ENCODE measurements around the gene TMEM270. TPM values are rescaled to one million over a fixed set of nuclear protein-coding genes. Genes with fewer than 3 reads are reported as not detected.
"Not testable (repeated sequence)": the region's sequence is repeated elsewhere in the genome, so short reads cannot be mapped to it uniquely, and the experiment has no call there.

Gene TMEM270
- total RNA-seq, 1 experiment from 2014 or later: not detected

DNA sequence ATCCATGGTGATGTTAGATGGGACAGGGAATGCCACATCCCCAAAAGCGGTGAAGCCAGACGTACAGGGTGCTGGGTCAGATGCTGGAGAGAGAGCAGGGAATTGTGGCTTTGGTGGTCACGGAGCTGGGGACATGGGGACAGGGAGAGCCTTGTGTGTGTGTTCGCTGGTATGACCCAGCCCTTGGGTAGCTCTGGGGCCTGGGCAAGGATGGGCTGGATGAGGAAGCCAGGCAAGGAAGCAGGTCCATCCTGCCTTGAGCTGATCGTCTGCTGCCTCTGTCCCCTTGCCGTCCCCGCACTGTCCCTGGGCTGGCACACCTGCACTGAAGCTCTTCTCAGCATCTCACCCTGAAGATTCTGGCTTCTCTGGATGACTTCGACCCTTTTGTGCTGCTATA is 45.5 kb upstream of the TMEM270 start:
- no peaks in the 10 kb centered on the region for H3K36me3 Mint-ChIP-seq (ENCODE audit: insufficient read depth, unreplicated experiment)
- CTCF ChIA-PET: no interaction called here
- peak in 1 of 2 experiments; percentile 30 for DNase-seq
- Histone ChIP-seq H3K9me3 (peaks cover 15% of the 10 kb centered on the region), H3K4me1 (no peaks in the 10 kb centered on the region), H3K36me3 (ENCODE audit: control insufficient read depth, insufficient read depth, low read length) (no peaks in the 10 kb centered on the region), H3K4me3 (ENCODE audit: low read depth, low read length) (no peak overlapping the region), H3K27me3 (replicated peaks; ENCODE audit: control insufficient read depth, insufficient read depth, low read length) (no peaks in the 10 kb centered on the region)
- intact Hi-C loops (cut with micrococcal nuclease; ENCODE audit: unreplicated experiment): no loop called here
- H3K4me3 Mint-ChIP-seq (ENCODE audit: unreplicated experiment): no peak overlapping the region
- BruUV-seq (replicated peaks): no TSS peak
- POLR2A ChIA-PET: no interaction called here
- TF ChIP-seq, protein P1, sequence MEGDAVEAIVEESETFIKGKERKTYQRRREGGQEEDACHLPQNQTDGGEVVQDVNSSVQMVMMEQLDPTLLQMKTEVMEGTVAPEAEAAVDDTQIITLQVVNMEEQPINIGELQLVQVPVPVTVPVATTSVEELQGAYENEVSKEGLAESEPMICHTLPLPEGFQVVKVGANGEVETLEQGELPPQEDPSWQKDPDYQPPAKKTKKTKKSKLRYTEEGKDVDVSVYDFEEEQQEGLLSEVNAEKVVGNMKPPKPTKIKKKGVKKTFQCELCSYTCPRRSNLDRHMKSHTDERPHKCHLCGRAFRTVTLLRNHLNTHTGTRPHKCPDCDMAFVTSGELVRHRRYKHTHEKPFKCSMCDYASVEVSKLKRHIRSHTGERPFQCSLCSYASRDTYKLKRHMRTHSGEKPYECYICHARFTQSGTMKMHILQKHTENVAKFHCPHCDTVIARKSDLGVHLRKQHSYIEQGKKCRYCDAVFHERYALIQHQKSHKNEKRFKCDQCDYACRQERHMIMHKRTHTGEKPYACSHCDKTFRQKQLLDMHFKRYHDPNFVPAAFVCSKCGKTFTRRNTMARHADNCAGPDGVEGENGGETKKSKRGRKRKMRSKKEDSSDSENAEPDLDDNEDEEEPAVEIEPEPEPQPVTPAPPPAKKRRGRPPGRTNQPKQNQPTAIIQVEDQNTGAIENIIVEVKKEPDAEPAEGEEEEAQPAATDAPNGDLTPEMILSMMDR (IDR thresholded peaks at IDR 0.05; ENCODE audit: insufficient read depth in 1 of 2, low read depth in 1 of 2, low read length in 1 of 2, severe bottlenecking in 1 of 2, unreplicated experiment in 1 of 2): no peak
- H3K9me3 Mint-ChIP-seq (ENCODE audit: unreplicated experiment): no peaks in the 10 kb centered on the region
- H3K27ac Mint-ChIP-seq (ENCODE audit: unreplicated experiment): no peak overlapping the region
- H3K4me1 Mint-ChIP-seq (ENCODE audit: low read depth, unreplicated experiment): no peaks in the 10 kb centered on the region
- H3K27me3 Mint-ChIP-seq (ENCODE audit: insufficient read depth, unreplicated experiment): no peaks in the 10 kb centered on the region

DNA sequence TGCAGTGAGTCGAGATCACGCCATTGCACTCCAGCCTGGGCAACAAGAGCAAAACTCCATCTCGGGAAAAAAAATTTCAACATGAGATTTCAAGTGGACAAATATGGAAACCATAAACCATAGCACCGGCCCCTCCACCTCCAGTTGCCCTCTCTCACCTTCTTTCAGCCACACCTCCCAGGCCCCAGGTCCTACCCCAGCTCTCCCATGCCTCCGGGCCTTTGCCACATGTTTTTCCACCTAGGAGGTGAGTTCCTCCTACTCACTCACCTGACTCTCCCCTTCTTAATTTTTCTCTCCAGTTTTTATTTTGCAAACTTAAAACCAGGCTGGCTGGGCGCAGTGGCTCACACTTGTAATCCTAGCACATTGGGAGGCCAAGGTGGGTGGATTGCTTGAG is 43.8 kb upstream of the TMEM270 start:
- CTCF ChIA-PET: no interaction called here
- peak in 1 of 2 experiments; percentile 23 for DNase-seq
- no peak overlapping the region for H3K4me3 Mint-ChIP-seq (ENCODE audit: unreplicated experiment)
- Histone ChIP-seq H3K9me3 (peaks cover 10% of the 10 kb centered on the region), H3K4me1 (peaks cover 7% of the 10 kb centered on the region; the same call in 1 of the 2 replicates), H3K36me3 (ENCODE audit: control insufficient read depth, insufficient read depth, low read length) (no peaks in the 10 kb centered on the region), H3K27me3 (replicated peaks; ENCODE audit: control insufficient read depth, insufficient read depth, low read length) (no peaks in the 10 kb centered on the region), H3K4me3 (ENCODE audit: low read depth, low read length) (no peak overlapping the region)
- TF ChIP-seq, protein P1 (IDR thresholded peaks at IDR 0.05; ENCODE audit: insufficient read depth in 1 of 2, low read depth in 1 of 2, low read length in 1 of 2, severe bottlenecking in 1 of 2, unreplicated experiment in 1 of 2): no peak
- no peaks in the 10 kb centered on the region for H3K9me3 Mint-ChIP-seq (ENCODE audit: unreplicated experiment)
- H3K27ac Mint-ChIP-seq (ENCODE audit: unreplicated experiment): no peak overlapping the region
- intact Hi-C loops (cut with micrococcal nuclease; ENCODE audit: unreplicated experiment): no loop called here
- BruUV-seq (replicated peaks): no TSS peak
- POLR2A ChIA-PET: no interaction called here
- no peaks in the 10 kb centered on the region for H3K36me3 Mint-ChIP-seq (ENCODE audit: insufficient read depth, unreplicated experiment)
- peaks cover 8% of the 10 kb centered on the region for H3K4me1 Mint-ChIP-seq (ENCODE audit: low read depth, unreplicated experiment)
- no peaks in the 10 kb centered on the region for H3K27me3 Mint-ChIP-seq (ENCODE audit: insufficient read depth, unreplicated experiment)

DNA sequence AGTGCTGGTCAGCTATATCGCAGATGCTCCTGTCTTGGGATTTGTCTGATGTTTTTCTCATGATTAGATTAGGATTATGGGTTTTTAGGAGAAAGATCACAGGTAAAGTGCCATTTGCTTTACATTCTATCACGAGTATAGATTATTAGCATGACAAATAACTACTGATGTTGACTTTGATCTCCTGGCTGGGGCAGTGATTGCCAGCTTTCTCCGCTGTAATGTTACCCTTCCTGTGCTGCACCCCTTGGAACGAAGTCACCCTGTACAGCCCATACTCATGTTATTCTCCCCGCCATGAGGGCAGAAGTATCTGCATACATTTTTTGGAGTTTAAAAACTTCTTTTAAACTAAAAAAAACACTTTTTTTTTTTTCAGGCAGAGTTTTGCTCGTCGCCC is 40.9 kb upstream of the TMEM270 start:
- H3K36me3 ChIP-seq (ENCODE audit: control insufficient read depth, insufficient read depth, low read length): no peaks in the 10 kb centered on the region
- BruUV-seq (replicated peaks): no TSS peak
- Mint-ChIP-seq H3K36me3 (ENCODE audit: insufficient read depth, unreplicated experiment) (no peaks in the 10 kb centered on the region), H3K4me1 (ENCODE audit: low read depth, unreplicated experiment) (peaks cover 23% of the 10 kb centered on the region), H3K9me3 (ENCODE audit: unreplicated experiment) (no peaks in the 10 kb centered on the region), H3K27me3 (ENCODE audit: insufficient read depth, unreplicated experiment) (no peaks in the 10 kb centered on the region), H3K27ac (ENCODE audit: unreplicated experiment) (no peak overlapping the region), H3K4me3 (ENCODE audit: unreplicated experiment) (no peak overlapping the region)
- H3K4me1 ChIP-seq: peaks cover 20% of the 10 kb centered on the region
- POLR2A ChIA-PET: interaction anchor here (0.6 to 0.7 kb wide), 2 partner anchors 9 to 12 kb away, joined by 3 read pairs; no protein-coding TSS in a partner anchor
- TF ChIP-seq, protein P1 (IDR thresholded peaks at IDR 0.05; ENCODE audit: insufficient read depth in 1 of 2, low read depth in 1 of 2, low read length in 1 of 2, severe bottlenecking in 1 of 2, unreplicated experiment in 1 of 2): no peak
- CTCF ChIA-PET: no interaction called here
- H3K9me3 ChIP-seq: no peaks in the 10 kb centered on the region
- H3K27me3 ChIP-seq (replicated peaks; ENCODE audit: control insufficient read depth, insufficient read depth, low read length): no peaks in the 10 kb centered on the region
- intact Hi-C loops (cut with micrococcal nuclease; ENCODE audit: unreplicated experiment): no loop called here
- no peak overlapping the region for H3K4me3 ChIP-seq (ENCODE audit: low read depth, low read length)
- DNase-seq: no peak

DNA sequence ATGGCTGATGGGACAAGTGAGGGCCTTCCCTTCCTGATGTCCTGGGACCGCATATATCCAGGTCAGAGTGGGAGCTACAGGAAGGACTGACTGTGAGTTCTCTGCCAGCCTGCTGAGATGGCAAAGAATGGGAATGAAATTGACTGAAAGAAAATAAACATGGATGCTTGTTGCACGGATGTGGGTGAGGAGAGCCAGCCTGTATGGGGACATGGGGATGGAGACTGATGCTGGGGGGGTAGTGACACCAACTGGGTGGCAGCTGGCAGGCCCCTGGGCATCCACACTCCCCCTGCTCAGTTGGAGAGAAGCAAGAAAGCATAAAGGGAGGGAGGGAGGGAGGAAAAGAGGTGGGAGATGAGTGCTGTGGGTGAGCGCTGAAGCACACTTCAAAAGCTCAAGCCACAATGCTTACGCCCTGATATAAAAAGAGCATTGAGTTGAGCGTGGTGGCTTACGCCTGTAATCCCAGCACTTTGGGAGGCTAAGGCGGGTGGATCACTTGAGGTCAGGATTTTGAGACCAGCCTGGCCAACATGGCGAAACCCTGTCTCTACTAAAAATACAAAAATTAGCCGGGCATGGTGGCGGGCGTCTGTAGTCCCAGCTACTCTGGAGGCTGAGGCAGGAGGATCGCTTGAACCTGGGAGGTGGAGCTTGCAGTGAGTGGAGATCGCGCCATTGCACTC is 39.2 kb upstream of the TMEM270 start:
- TSS peak; percentile 36 for BruUV-seq (replicated peaks)
- H3K4me1 ChIP-seq: peaks cover 24% of the 10 kb centered on the region
- not testable (repeated sequence) for H3K9me3 Mint-ChIP-seq (ENCODE audit: unreplicated experiment); H3K36me3 ChIP-seq (ENCODE audit: control insufficient read depth, insufficient read depth, low read length); H3K27me3 Mint-ChIP-seq (ENCODE audit: insufficient read depth, unreplicated experiment); H3K36me3 Mint-ChIP-seq (ENCODE audit: insufficient read depth, unreplicated experiment); H3K4me3 ChIP-seq (ENCODE audit: low read depth, low read length); H3K9me3 ChIP-seq; H3K27me3 ChIP-seq (replicated peaks; ENCODE audit: control insufficient read depth, insufficient read depth, low read length)
- DNase-seq: peak in 1 of 2 experiments; percentile 22
- ChIA-PET CTCF (interaction anchor here (0.9 kb wide), 1 partner anchor 33 kb away, joined by 3 read pairs; no protein-coding TSS in a partner anchor), POLR2A (interaction anchor here (1.0 kb wide), 1 partner anchor 29 kb away, joined by 3 read pairs; no protein-coding TSS in a partner anchor)
- H3K27ac Mint-ChIP-seq (ENCODE audit: unreplicated experiment): peak overlapping the region; percentile 84
- H3K4me1 Mint-ChIP-seq (ENCODE audit: low read depth, unreplicated experiment): peaks cover 28% of the 10 kb centered on the region
- peak overlapping the region; percentile 9 for H3K4me3 Mint-ChIP-seq (ENCODE audit: unreplicated experiment)
- intact Hi-C loops (cut with micrococcal nuclease; ENCODE audit: unreplicated experiment): loop anchor here (1.0 kb wide), 1 partner anchor 9 kb away; the partner anchor contains the start of gene CLDN4

Data from Caco-2 (cell line).